B cell (primary cell): ENCODE measurements around the gene PFN3. TPM values are rescaled to one million over a fixed set of nuclear protein-coding genes. Genes with fewer than 3 reads are reported as not detected.

Source experiments
- ATAC-seq: fragments of 200-7000 bp; cut with Tn5 transposase; one replicate; pipeline ENCODE4 v1.10.0; 2021; ENCODE audit warnings: low read depth, mild to moderate bottlenecking, moderate number of reproducible peaks, moderate library complexity
- CTCF ChIA-PET: fragments of 350-600 bp; sonication (Branson Sonifier 250); formaldehyde crosslinking; loops from one replicate; lab custom pipeline; 2021; ENCODE audit warnings: antibody characterized with exemption, inconsistent platforms; lab: Charles Lee
- POLR2A ChIA-PET: fragments of 350-600 bp; sonication (Branson Sonifier 250); formaldehyde crosslinking; loops from one replicate; lab custom pipeline; 2021; ENCODE audit warnings: antibody characterized with exemption; lab: Charles Lee
- DNase-seq: peaks from one replicate; pipeline ENCODE4 v3.0.0; 2013
- H2AFZ ChIP-seq: 2 replicates; pipeline ENCODE4 v1.6.1; 2012; ENCODE audit warnings: mild to moderate bottlenecking, low read depth, low read length; ENCODE audit not compliant: insufficient read depth, poor library complexity, severe bottlenecking
- H3K27ac ChIP-seq, 2 donors: 1 replicate in 1 of 2; 2 replicates in 1 of 2; pipeline ENCODE4 v1.5.1; 2012 to 2013; ENCODE audit warnings: low read length in 2 of 2, mild to moderate bottlenecking in 2 of 2, moderate library complexity in 1 of 2
- H3K27me3 ChIP-seq, 4 experiments: fragments of 200-600 bp in 1 of 4; sonication (generic) in 1 of 4; replicated peaks in 1 of 4; 1 replicate in 2 of 4; 2 replicates in 2 of 4; pipeline versions ENCODE4 v1.6.1 to v1.7.0; 2013 to 2016; ENCODE audit warnings: low read length in 3 of 4, mild to moderate bottlenecking in 2 of 4, mixed read lengths in 1 of 4, moderate library complexity in 1 of 4; ENCODE audit not compliant: insufficient read depth in 4 of 4, control insufficient read depth in 3 of 4; ENCODE audit errors: control extremely low read depth in 1 of 4
- H3K36me3 ChIP-seq, 2 experiments: replicated peaks in 1 of 2; 1 replicate in 1 of 2; 2 replicates in 1 of 2; pipeline versions ENCODE4 v1.6.1 to v1.7.1; 2013; ENCODE audit warnings: low read length in 1 of 2; ENCODE audit not compliant: insufficient read depth in 2 of 2, control insufficient read depth in 1 of 2; ENCODE audit errors: control extremely low read depth in 1 of 2, extremely low read depth in 1 of 2
- H3K4me1 ChIP-seq, 2 donors: fragments of 200-600 bp in 1 of 2; sonication (generic) in 1 of 2; 1 replicate in 1 of 2; 2 replicates in 1 of 2; pipeline versions ENCODE4 v1.5.1 to v1.6.1; 2013 to 2017; ENCODE audit warnings: low read length in 2 of 2; ENCODE audit not compliant: control insufficient read depth in 2 of 2, insufficient read depth in 2 of 2
- H3K4me2 ChIP-seq: replicated peaks from 2 replicates; pipeline ENCODE3; 2012; ENCODE audit warnings: mild to moderate bottlenecking, low read depth, low read length; ENCODE audit not compliant: poor library complexity, severe bottlenecking
- H3K4me3 ChIP-seq, 5 experiments: fragments of 200-600 bp in 1 of 5; sonication (generic) in 1 of 5; 1 replicate in 3 of 5; 2 replicates in 2 of 5; pipeline versions ENCODE4 v1.5.1 to v1.7.0; 2011 to 2016; ENCODE audit warnings: low read length in 4 of 5, mild to moderate bottlenecking in 4 of 5, low read depth in 2 of 5, control low read depth in 1 of 5, moderate library complexity in 1 of 5; ENCODE audit not compliant: insufficient read depth in 1 of 5; ENCODE audit errors: control extremely low read depth in 1 of 5, extremely low read depth in 1 of 5
- H3K79me2 ChIP-seq: fragments of 200-600 bp; sonication (generic); one replicate; pipeline ENCODE4 v1.6.0; 2016; ENCODE audit warnings: low read length; ENCODE audit not compliant: control insufficient read depth, insufficient read depth
- H3K9ac ChIP-seq: fragments of 200-600 bp; sonication (generic); 2 replicates; pipeline ENCODE4 v1.6.1; 2017; ENCODE audit warnings: mild to moderate bottlenecking, low read length, moderate library complexity
- H3K9me3 ChIP-seq, 3 donors: one replicate each; pipeline versions ENCODE4 v1.6.1 to v1.7.1; 2013; ENCODE audit warnings: low read length in 2 of 3; ENCODE audit not compliant: control insufficient read depth in 2 of 3, insufficient read depth in 1 of 3; ENCODE audit errors: control extremely low read depth in 1 of 3
- H4K20me1 ChIP-seq: 2 replicates; pipeline ENCODE4 v1.6.0; 2012; ENCODE audit warnings: mild to moderate bottlenecking, low read length; ENCODE audit not compliant: insufficient read depth, control insufficient read depth, poor library complexity, severe bottlenecking
- H3K27ac Mint-ChIP-seq: one replicate; pipeline ENCODE4 v1.8.0; 2021; ENCODE audit warnings: mixed read lengths
- H3K27me3 Mint-ChIP-seq: one replicate; pipeline ENCODE4 v1.8.0; 2021; ENCODE audit warnings: mixed read lengths
- H3K4me1 Mint-ChIP-seq: one replicate; pipeline ENCODE4 v1.8.0; 2021; ENCODE audit warnings: mixed read lengths
- H3K4me3 Mint-ChIP-seq: one replicate; pipeline ENCODE4 v1.8.0; 2021; ENCODE audit warnings: mixed read lengths
- H3K9me3 Mint-ChIP-seq: one replicate; pipeline ENCODE4 v1.8.0; 2022; ENCODE audit warnings: mixed read lengths; ENCODE audit not compliant: insufficient read depth
- CTCF ChIP-seq: fragments of 200-600 bp; IDR thresholded peaks from one replicate; pipeline ENCODE4 v1.8.0; 2022; ENCODE audit warnings: antibody characterized with exemption, mild to moderate bottlenecking
- EZH2 ChIP-seq: IDR thresholded peaks from 2 replicates; pipeline ENCODE4 v1.6.1; 2012; ENCODE audit warnings: borderline replicate concordance, low read depth, mild to moderate bottlenecking, moderate library complexity, low read length; ENCODE audit not compliant: insufficient read depth, poor library complexity, severe bottlenecking
- WGBS: methylation state at CpG from one replicate; pipeline ENCODE4 v1.1.5; 2013; ENCODE audit warnings: missing lambda C conversion rate; ENCODE audit not compliant: insufficient coverage; 5-methylcytosine and 5-hydroxymethylcytosine counted together
- intact Hi-C: fragments of 100-400 bp; cut with micrococcal nuclease; formaldehyde crosslinking; loops from one replicate; pipeline ENCODE4 v1.10.0; 2022
- polyA plus RNA-seq: library from polyadenylated mRNA; depleted of rRNA; stranded (reverse); fragments of >200 nt; gene quantifications from 2 replicates; pipeline ENCODE4 v1.2.3, GENCODE V29; 2012
- total RNA-seq, 2 donors: library from RNA; stranded (reverse); fragments of 120-200 nt in 1 of 2; gene quantifications; 1 replicate in 1 of 2; 2 replicates in 1 of 2; pipeline versions ENCODE4 v1.2.3 to v1.2.4, GENCODE V29; 2013 to 2022

PFN3 gene
- total and polyA plus RNA-seq, 2 donors (not counting 1 experiment from before 2014, with no cell fraction given) = not detected

- ChIA-PET POLR2A (interaction anchor here (0.9 to 10.8 kb wide), 7 partner anchors 9 to 43 kb away, joined by 3 to 103 read pairs (median 9); partner anchors contain the start of gene GRK6), CTCF (interaction anchor here (1.0 to 21.3 kb wide), 7 partner anchors 10 to 127 kb away, joined by 3 to 628 read pairs (median 10); partner anchors contain the start of genes F12, GRK6 and PFN3)
- Histone ChIP-seq H4K20me1 (peaks cover 63% of the 10 kb centered on the region), H3K4me2 (peak overlapping the region; percentile 93), H3K9me3 (no peaks in the 10 kb centered on the region), H3K27me3 (peaks cover 0 to 13% (median 0%) of the 10 kb centered on the region in 4 experiments), H3K27ac (peak overlapping the region; percentile 68 to 77), H2AFZ (no peak overlapping the region), H3K4me3 (peak overlapping the region in 1 of 5 experiments; percentile 66), H3K79me2 (no peaks in the 10 kb centered on the region), H3K36me3 (peaks cover 0 to 29% of the 10 kb centered on the region in 2 experiments), H3K4me1 (peaks cover 34 to 50% of the 10 kb centered on the region in 2 donors), H3K9ac (peak overlapping the region; percentile 72)
- WGBS = 61% methylated on average over 5 of the region's 10 CpGs
- Mint-ChIP-seq H3K4me1 (peaks cover 48% of the 10 kb centered on the region), H3K27ac (peak overlapping the region; percentile 92), H3K4me3 (peak overlapping the region; percentile 82), H3K9me3 (no peaks in the 10 kb centered on the region), H3K27me3 (no peaks in the 10 kb centered on the region)
- no peak for TF ChIP-seq EZH2
- no peak for TF ChIP-seq CTCF
- DNase-seq (peak; percentile 73), ATAC-seq (no peak)
- intact Hi-C loops = no loop called here
Observed at GRCh38 chr5:177445052-177445916, 44.8 kb upstream of the PFN3 start.
